Neural cell (in vitro differentiated cells): ENCODE results near the gene CDH4. TPM values are rescaled to one million over a fixed set of nuclear protein-coding genes. Genes with fewer than 3 reads are reported as not detected.

Experiments
- H2AFZ ChIP-seq: fragments of 200-600, 300-800 bp; sonication (generic), shearing (Covaris generic); 2 replicates; pipeline ENCODE4 v1.6.0; 2014; ENCODE audit warnings: low read depth, mild to moderate bottlenecking, antibody characterized with exemption, low read length, moderate library complexity
- H3F3A ChIP-seq: fragments of 200-600 bp; shearing (Covaris generic); 2 replicates; pipeline ENCODE4 v1.6.1; 2016; ENCODE audit warnings: mild to moderate bottlenecking, moderate library complexity, mixed read lengths, antibody characterized with exemption, low read length; ENCODE audit not compliant: insufficient read depth, poor library complexity, severe bottlenecking
- H3K27ac ChIP-seq: fragments of 200-600, 300-800 bp; sonication (generic), shearing (Covaris generic); 2 replicates; pipeline ENCODE4 v1.5.1; 2014; ENCODE audit warnings: mild to moderate bottlenecking, low read length, moderate library complexity
- H3K27me3 ChIP-seq: fragments of 300-800, 200-600 bp; sonication (generic), shearing (Covaris generic); 2 replicates; pipeline ENCODE4 v1.6.0; 2014; ENCODE audit warnings: mild to moderate bottlenecking, low read depth, low read length, moderate library complexity; ENCODE audit not compliant: insufficient read depth
- H3K36me3 ChIP-seq: fragments of 300-800, 200-600 bp; sonication (generic), shearing (Covaris generic); 2 replicates; pipeline ENCODE4 v1.5.1; 2014; ENCODE audit warnings: mild to moderate bottlenecking, antibody characterized with exemption, low read length, moderate library complexity; ENCODE audit not compliant: insufficient read depth
- H3K4me2 ChIP-seq: fragments of 300-800, 200-600 bp; sonication (generic), shearing (Covaris generic); 2 replicates; pipeline ENCODE4 v1.6.0; 2014; ENCODE audit warnings: mild to moderate bottlenecking, low read length
- H3K4me3 ChIP-seq: fragments of 300-800, 200-600 bp; sonication (generic), shearing (Covaris generic); 2 replicates; pipeline ENCODE4 v1.5.1; 2014; ENCODE audit warnings: mild to moderate bottlenecking, low read length, moderate library complexity
- H3K79me2 ChIP-seq: fragments of 200-600 bp; shearing (Covaris generic); replicated peaks from 2 replicates; pipeline ENCODE4 v1.6.0; 2014; ENCODE audit warnings: mild to moderate bottlenecking, low read length, moderate library complexity; ENCODE audit not compliant: insufficient read depth
- H3K9ac ChIP-seq: fragments of 300-800, 200-600 bp; sonication (generic), shearing (Covaris generic); 2 replicates; pipeline ENCODE4 v1.6.1; 2016; ENCODE audit warnings: mild to moderate bottlenecking, low read length, mixed read lengths
- H3K9me2 ChIP-seq: fragments of 200-600 bp; shearing (Covaris generic); 2 replicates; pipeline ENCODE4 v1.6.1; 2016; ENCODE audit warnings: mild to moderate bottlenecking, low read length, mixed read lengths; ENCODE audit not compliant: insufficient read depth
- H3K9me3 ChIP-seq: fragments of 200-600, 300-800 bp; sonication (generic), shearing (Covaris generic); 2 replicates; pipeline ENCODE4 v1.6.1; 2016; ENCODE audit warnings: mild to moderate bottlenecking, mixed run types, low read length, moderate library complexity, mixed read lengths
- H4K20me1 ChIP-seq: fragments of 200-600 bp; shearing (Covaris generic); 2 replicates; pipeline ENCODE4 v1.6.1; 2016; ENCODE audit warnings: mild to moderate bottlenecking, mixed run types; ENCODE audit not compliant: insufficient read depth
- CTCF ChIP-seq: fragments of 450-650 bp; IDR thresholded peaks from 2 replicates; pipeline ENCODE4 v1.5.1; 2014; ENCODE audit warnings: antibody characterized with exemption, mild to moderate bottlenecking, moderate library complexity; ENCODE audit not compliant: poor library complexity, severe bottlenecking
- EP300 ChIP-seq: fragments of 450-650 bp; conservative IDR thresholded peaks from 2 replicates; pipeline ENCODE4 v1.6.1; 2014; ENCODE audit warnings: antibody characterized with exemption, mild to moderate bottlenecking, moderate library complexity; ENCODE audit not compliant: poor library complexity, severe bottlenecking
- EZH2 ChIP-seq: fragments of 200-600, 300-800 bp; shearing (Covaris generic), sonication (generic); IDR thresholded peaks from 2 replicates; pipeline ENCODE4 v1.6.1; 2014; ENCODE audit warnings: antibody characterized with exemption, low read length, borderline replicate concordance, mild to moderate bottlenecking; ENCODE audit not compliant: insufficient read depth, poor library complexity, severe bottlenecking
- MXI1 ChIP-seq: fragments of 450-650 bp; conservative IDR thresholded peaks from 2 replicates; pipeline ENCODE4 v1.6.1; 2014; ENCODE audit warnings: antibody characterized with exemption, mild to moderate bottlenecking; ENCODE audit not compliant: poor library complexity, severe bottlenecking
- POLR2AphosphoS5 ChIP-seq: IDR thresholded peaks from 2 replicates; pipeline ENCODE4 v1.6.1; 2012
- RAD21 ChIP-seq: fragments of 450-650 bp; conservative IDR thresholded peaks from 2 replicates; pipeline ENCODE4 v1.6.1; 2014; ENCODE audit warnings: antibody characterized with exemption, mild to moderate bottlenecking, moderate library complexity
- REST ChIP-seq: IDR thresholded peaks from 2 replicates; pipeline ENCODE4 v1.6.1; 2012; ENCODE audit warnings: borderline replicate concordance
- SMC3 ChIP-seq: fragments of 450-650 bp; conservative IDR thresholded peaks from 2 replicates; pipeline ENCODE4 v1.6.1; 2014; ENCODE audit warnings: antibody characterized with exemption, mild to moderate bottlenecking, moderate library complexity; ENCODE audit not compliant: poor library complexity
- TAF1 ChIP-seq: IDR thresholded peaks from 2 replicates; pipeline ENCODE4 v1.6.1; 2012; ENCODE audit warnings: low read depth
- polyA plus RNA-seq: library from polyadenylated mRNA; depleted of rRNA; stranded (reverse); fragments of >200 nt; gene quantifications from 2 replicates; pipeline ENCODE4 v1.2.3, GENCODE V29; 2014

CDH4 gene
- polyA plus RNA-seq, 1 donor from 2014 or later = 24.6 TPM

- no peak overlapping the region for H2AFZ ChIP-seq
These were observed 559.1 kb downstream of the CDH4 start for GRCh38 chr20:61811166-61811565.

DNA sequence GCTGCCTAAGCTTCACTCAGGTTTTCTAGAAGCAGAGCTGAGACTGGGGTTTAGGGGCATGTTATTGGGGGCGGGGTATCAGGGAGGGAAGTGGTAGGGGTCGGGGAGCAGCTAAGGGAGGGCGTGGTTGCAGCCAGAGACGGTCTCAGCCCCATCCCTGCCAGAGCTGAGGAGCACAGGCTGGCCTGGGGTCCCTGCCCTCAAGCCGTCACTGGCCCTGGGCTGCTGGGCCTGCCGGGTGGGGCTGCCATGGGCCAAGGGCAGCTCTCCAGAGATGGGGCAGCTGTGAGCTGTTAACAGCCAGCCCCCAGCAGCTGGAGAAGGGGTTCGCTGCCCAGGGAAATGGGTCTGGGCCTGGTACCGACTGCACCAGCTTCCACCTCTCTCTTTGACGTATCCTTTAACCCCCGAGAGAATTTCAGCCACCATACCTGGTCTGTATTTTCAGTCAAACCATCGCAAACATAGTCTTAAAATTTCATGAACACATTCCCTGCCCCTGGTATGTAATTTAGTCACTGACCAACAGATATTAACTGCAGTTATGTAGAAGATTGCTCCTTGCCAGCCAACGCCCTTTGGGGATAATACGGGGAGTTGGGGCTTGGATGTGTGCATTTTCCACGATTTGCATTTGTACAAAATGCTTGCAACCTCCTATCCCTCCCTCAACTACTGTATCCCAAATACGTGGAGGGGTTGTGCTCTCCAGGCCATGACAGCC lies 560.2 kb downstream of the CDH4 start:
- TF ChIP-seq RAD21 (no peak), EZH2 (no peak), EP300 (no peak), MXI1 (no peak), POLR2AphosphoS5 (no peak), SMC3 (no peak), TAF1 (no peak), CTCF (no peak)
- H3K9me2 ChIP-seq = no peaks in the 10 kb centered on the region
- H3F3A ChIP-seq = no peaks in the 10 kb centered on the region
- H3K79me2 ChIP-seq = no peaks in the 10 kb centered on the region
- H3K4me2 ChIP-seq = no peak overlapping the region
- no peak overlapping the region for H3K4me3 ChIP-seq
- no peak overlapping the region for H3K27ac ChIP-seq
- H3K9ac ChIP-seq = no peak overlapping the region
- no peaks in the 10 kb centered on the region for H3K36me3 ChIP-seq
- H2AFZ ChIP-seq = no peak overlapping the region
- no peaks in the 10 kb centered on the region for H3K9me3 ChIP-seq
- no peaks in the 10 kb centered on the region for H3K27me3 ChIP-seq
- no peaks in the 10 kb centered on the region for H4K20me1 ChIP-seq

More at GRCh38 chr20:61811166-61811565, 559.1 kb downstream of the CDH4 start:
- no peaks in the 10 kb centered on the region for H3K9me3 ChIP-seq
- no peaks in the 10 kb centered on the region for H3K36me3 ChIP-seq
- no peaks in the 10 kb centered on the region for H3K27me3 ChIP-seq
- no peaks in the 10 kb centered on the region for H3K9me2 ChIP-seq
- TF ChIP-seq REST (no peak), EP300 (no peak), CTCF (no peak), RAD21 (no peak), POLR2AphosphoS5 (no peak), TAF1 (no peak), SMC3 (no peak), MXI1 (no peak), EZH2 (no peak)
- H3K27ac ChIP-seq = no peak overlapping the region
- H3K9ac ChIP-seq = no peak overlapping the region
- H4K20me1 ChIP-seq = no peaks in the 10 kb centered on the region
- H3F3A ChIP-seq = no peaks in the 10 kb centered on the region
- H3K4me3 ChIP-seq = no peak overlapping the region
- no peak overlapping the region for H3K4me2 ChIP-seq
- H3K79me2 ChIP-seq = no peaks in the 10 kb centered on the region
